ENCODE data around the gene KRTAP9-3.

- TF ChIP-seq CTCF (optimal IDR thresholded peaks at IDR 0.05 in 1 of 3, IDR thresholded peaks at IDR 0.05 in 1 of 3, conservative IDR thresholded peaks at IDR 0.05 in 1 of 3; ENCODE audit: extremely low read depth in 1 of 3, insufficient read depth in 2 of 3, low read length in 3 of 3) (no peak), EZH2 (IDR thresholded peaks at IDR 0.05; ENCODE audit: low read length) (no peak)
Observed at GRCh38 chr17:41231731-41232130, 518 bp upstream of the KRTAP9-3 start.
